Mucosa of descending colon (tissue), 3 donors: ENCODE results near the gene TMEM17. TPM values are rescaled to one million over a fixed set of nuclear protein-coding genes. Genes with fewer than 3 reads are reported as not detected.

Source experiments
- ATAC-seq: fragments of 200-7000 bp; cut with Tn5 transposase; one replicate; pipeline ENCODE4 v1.9.1; 2020; ENCODE audit warnings: mild to moderate bottlenecking, moderate library complexity
- DNase-seq, 3 donors: peaks; one replicate each; pipeline ENCODE4 v3.0.0-alpha.2; 2020
- H3K36me3 ChIP-seq: fragments of 200-600 bp; one replicate; pipeline ENCODE4 v1.8.0; 2021; ENCODE audit warnings: low read depth, mild to moderate bottlenecking
- H3K4me1 ChIP-seq: fragments of 200-600 bp; one replicate; pipeline ENCODE4 v1.8.0; 2021; ENCODE audit warnings: low read depth, mild to moderate bottlenecking
- H3K4me3 ChIP-seq: fragments of 200-600 bp; one replicate; pipeline ENCODE4 v1.8.0; 2021; ENCODE audit warnings: mild to moderate bottlenecking
- H3K9me3 ChIP-seq: fragments of 200-600 bp; one replicate; pipeline ENCODE4 v1.8.0; 2021; ENCODE audit warnings: mild to moderate bottlenecking
- intact Hi-C, 2 donors: fragments of 100-400 bp; cut with DNase I in 1 of 2; cut with micrococcal nuclease in 1 of 2; formaldehyde crosslinking; loops; one replicate each; pipeline versions ENCODE4 v1.11.0 to v1.11.1; 2022; cut with DNase I, micrococcal nuclease
- total RNA-seq, 3 donors: library from RNA; stranded (reverse); fragmentation: NEBNext Ultra II Directional in 2 of 3; extraction: Animal tissue kit (Norgen Biotek cat#: 25700) in 2 of 3; gene quantifications; one replicate each; pipeline versions ENCODE4 v1.2.1 to v1.2.4, GENCODE V29; 2021 to 2023
- TF ChIP-seq, protein P1 (sequence below): fragments of 200-600 bp; IDR thresholded peaks from one replicate; pipeline ENCODE4 v1.8.0; 2022; ENCODE audit warnings: antibody characterized with exemption, mild to moderate bottlenecking
- donor health status: DM: no; HTN: no; CAD: no; lungs with moderate emphysema.
- donor health status: DM: no; HTN: no; CAD: no.
- donor health status: DM: no; HTN: yes; CAD: no.

The TMEM17 gene
- total RNA-seq, 3 donors from 2014 or later: 0.61 to 1.2 (median 0.70) TPM

- TF ChIP-seq, protein P1, sequence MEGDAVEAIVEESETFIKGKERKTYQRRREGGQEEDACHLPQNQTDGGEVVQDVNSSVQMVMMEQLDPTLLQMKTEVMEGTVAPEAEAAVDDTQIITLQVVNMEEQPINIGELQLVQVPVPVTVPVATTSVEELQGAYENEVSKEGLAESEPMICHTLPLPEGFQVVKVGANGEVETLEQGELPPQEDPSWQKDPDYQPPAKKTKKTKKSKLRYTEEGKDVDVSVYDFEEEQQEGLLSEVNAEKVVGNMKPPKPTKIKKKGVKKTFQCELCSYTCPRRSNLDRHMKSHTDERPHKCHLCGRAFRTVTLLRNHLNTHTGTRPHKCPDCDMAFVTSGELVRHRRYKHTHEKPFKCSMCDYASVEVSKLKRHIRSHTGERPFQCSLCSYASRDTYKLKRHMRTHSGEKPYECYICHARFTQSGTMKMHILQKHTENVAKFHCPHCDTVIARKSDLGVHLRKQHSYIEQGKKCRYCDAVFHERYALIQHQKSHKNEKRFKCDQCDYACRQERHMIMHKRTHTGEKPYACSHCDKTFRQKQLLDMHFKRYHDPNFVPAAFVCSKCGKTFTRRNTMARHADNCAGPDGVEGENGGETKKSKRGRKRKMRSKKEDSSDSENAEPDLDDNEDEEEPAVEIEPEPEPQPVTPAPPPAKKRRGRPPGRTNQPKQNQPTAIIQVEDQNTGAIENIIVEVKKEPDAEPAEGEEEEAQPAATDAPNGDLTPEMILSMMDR: no peak
- ATAC-seq: no peak
- no peak overlapping the region for H3K4me3 ChIP-seq
- intact Hi-C loops: no loop called here
- no peaks in the 10 kb centered on the region for H3K9me3 ChIP-seq
- no peak for DNase-seq
- H3K36me3 ChIP-seq: no peaks in the 10 kb centered on the region
- H3K4me1 ChIP-seq: no peaks in the 10 kb centered on the region
Measured at GRCh38 chr2:62469114-62469513, 36.9 kb downstream of the TMEM17 start.

GRCh38 chr2:62467475-62468321 lies 38.3 kb downstream of the TMEM17 start:
- H3K9me3 ChIP-seq: no peaks in the 10 kb centered on the region
- H3K36me3 ChIP-seq: no peaks in the 10 kb centered on the region
- intact Hi-C loops: no loop called here
- ATAC-seq (peak; percentile 17), DNase-seq (no peak)
- H3K4me3 ChIP-seq: no peak overlapping the region
- H3K4me1 ChIP-seq: no peaks in the 10 kb centered on the region
- TF ChIP-seq, protein P1: no peak

- ATAC-seq (no peak), DNase-seq (no peak)
- intact Hi-C loops: no loop called here
- H3K4me3 ChIP-seq: no peak overlapping the region
- no peaks in the 10 kb centered on the region for H3K36me3 ChIP-seq
- H3K9me3 ChIP-seq: no peaks in the 10 kb centered on the region
- no peaks in the 10 kb centered on the region for H3K4me1 ChIP-seq
- TF ChIP-seq, protein P1: no peak
Measured at GRCh38 chr2:62467100-62467474, 38.9 kb downstream of the TMEM17 start.

- TF ChIP-seq, protein P1: no peak
- H3K4me1 ChIP-seq: no peaks in the 10 kb centered on the region
- no peaks in the 10 kb centered on the region for H3K9me3 ChIP-seq
- no peak overlapping the region for H3K4me3 ChIP-seq
- no peak for DNase-seq
- H3K36me3 ChIP-seq: no peaks in the 10 kb centered on the region
- ATAC-seq: no peak
- intact Hi-C loops: no loop called here
Measured at GRCh38 chr2:62466503-62466854, 39.5 kb downstream of the TMEM17 start.

- H3K36me3 ChIP-seq: no peaks in the 10 kb centered on the region
- H3K9me3 ChIP-seq: no peaks in the 10 kb centered on the region
- TF ChIP-seq, protein P1: no peak
- DNase-seq (no peak), ATAC-seq (no peak)
- intact Hi-C loops: no loop called here
- H3K4me1 ChIP-seq: no peaks in the 10 kb centered on the region
- H3K4me3 ChIP-seq: no peak overlapping the region
Measured at GRCh38 chr2:62465741-62466502, 40.1 kb downstream of the TMEM17 start.
